A549 (cell line): Measurements from ENCODE around the gene SYT3. TPM values are rescaled to one million over a fixed set of nuclear protein-coding genes. Genes with fewer than 3 reads are reported as not detected.
"Not testable (repeated sequence)": the region's sequence is repeated elsewhere in the genome, so short reads cannot be mapped to it uniquely, and the experiment has no call there.

Experiments
- ATAC-seq, 2 experiments: fragments of 200-7000 bp in 1 of 2; fragments of >200 bp in 1 of 2; cut with Nextera tagmentation in 1 of 2; cut with Tn5 transposase in 1 of 2; 3 replicates each; pipeline versions ENCODE4 v1.8.0 to v1.9.1; 2018 to 2020; ENCODE audit warnings: mild to moderate bottlenecking in 1 of 2, moderate library complexity in 1 of 2
- CTCF ChIA-PET: fragments of 300-600 bp; sonication (Branson Sonifier 250); formaldehyde crosslinking; extraction: SDS; loops from one replicate; lab custom pipeline; 2021; ENCODE audit warnings: antibody characterized with exemption, inconsistent platforms; lab: Yijun Ruan, JAX
- POLR2A ChIA-PET: fragments of 350-600 bp; formaldehyde crosslinking; extraction: SDS; loops from one replicate; lab custom pipeline; 2021; ENCODE audit warnings: antibody characterized with exemption, inconsistent platforms; lab: Yijun Ruan, JAX
- DNase-seq, 2 experiments: peaks; one replicate each; pipeline versions ENCODE4 v3.0.0 to v3.0.0-alpha.2; 2011 to 2016; ENCODE audit warnings: low read depth in 1 of 2, low spot score in 1 of 2
- FAIRE-seq: peaks from 2 replicates; lab custom pipeline; 2011; peaks lifted over from hg19 to GRCh38; lab: Jason Lieb, UNC
- H3K27ac ChIP-seq, 2 experiments: fragments of >200 bp; sonication (Bioruptor Twin); formaldehyde crosslinking; 3 replicates each; pipeline ENCODE4 v1.5.1; 2016 to 2017
- H3K4me1 ChIP-seq: fragments of >200 bp; sonication (Bioruptor Twin); formaldehyde crosslinking; 3 replicates; pipeline ENCODE4 v1.6.1; 2016
- H3K4me2 ChIP-seq: fragments of >200 bp; sonication (Bioruptor Twin); formaldehyde crosslinking; 3 replicates; pipeline ENCODE4 v1.6.1; 2016
- H3K4me3 ChIP-seq: fragments of >200 bp; sonication (Bioruptor Twin); formaldehyde crosslinking; 3 replicates; pipeline ENCODE4 v1.5.1; 2016
- H3K9me3 ChIP-seq: fragments of >200 bp; sonication (Bioruptor Twin); formaldehyde crosslinking; 3 replicates; pipeline ENCODE4 v1.6.1; 2016
- CBX2 ChIP-seq: fragments of 200-600 bp; sonication (generic); IDR thresholded peaks from 2 replicates; pipeline ENCODE4 v1.6.1; 2016; ENCODE audit warnings: low read depth, mild to moderate bottlenecking, borderline replicate concordance
- CBX8 ChIP-seq: fragments of 200-600 bp; sonication (generic); IDR thresholded peaks from 2 replicates; pipeline ENCODE4 v1.6.1; 2016
- CHD2 ChIP-seq: fragments of 150-350 bp; IDR thresholded peaks from 2 replicates; pipeline ENCODE4 v1.6.1; 2014; ENCODE audit warnings: low read length; ENCODE audit not compliant: partially characterized antibody
- E2F6 ChIP-seq: IDR thresholded peaks from 2 replicates; pipeline ENCODE4 v1.6.1; 2012; ENCODE audit warnings: low read depth, borderline replicate concordance
- ELK1 ChIP-seq: fragments of 150-350 bp; IDR thresholded peaks from 2 replicates; pipeline ENCODE4 v1.6.1; 2014; ENCODE audit warnings: low read depth, mild to moderate bottlenecking, low read length
- EP300 ChIP-seq, 2 experiments: fragments of >200 bp; sonication (Bioruptor Twin); formaldehyde crosslinking; IDR thresholded peaks; 2 replicates in 1 of 2; 3 replicates in 1 of 2; pipeline ENCODE4 v1.6.1; 2016 to 2017
- ESRRA ChIP-seq: fragments of 150-350 bp; IDR thresholded peaks from 2 replicates; pipeline ENCODE4 v1.6.1; 2014; ENCODE audit warnings: mild to moderate bottlenecking, low read length, borderline replicate concordance
- FOSB ChIP-seq: fragments of 250-450 bp; sonication (Bioruptor Pico); IDR thresholded peaks from 2 replicates; pipeline ENCODE4 v1.5.0; 2020; ENCODE audit warnings: mild to moderate bottlenecking, moderate library complexity
- FOSL2 ChIP-seq, 2 experiments: fragments of 450-650 bp in 1 of 2; fragments of >200 bp in 1 of 2; sonication (Bioruptor Twin) in 1 of 2; formaldehyde crosslinking; IDR thresholded peaks; 2 replicates each; pipeline versions ENCODE4 v1.5.0 to v1.6.1; 2016 to 2020; ENCODE audit warnings: mild to moderate bottlenecking in 1 of 2, moderate library complexity in 1 of 2
- FOXS1 ChIP-seq: fragments of 250-450 bp; sonication (Bioruptor Pico); IDR thresholded peaks from 2 replicates; pipeline ENCODE4 v1.5.0; 2020; ENCODE audit warnings: mild to moderate bottlenecking, moderate library complexity
- GATA3 ChIP-seq: IDR thresholded peaks from 2 replicates; pipeline ENCODE4 v1.6.1; 2012; ENCODE audit warnings: borderline replicate concordance
- HDAC2 ChIP-seq: fragments of 200-600 bp; sonication (generic); IDR thresholded peaks from 2 replicates; pipeline ENCODE4 v1.6.1; 2016
- JUNB ChIP-seq: fragments of >200 bp; sonication (Bioruptor Twin); formaldehyde crosslinking; IDR thresholded peaks from 2 replicates; pipeline ENCODE4 v1.6.1; 2016
- KDM5A ChIP-seq: fragments of 200-600 bp; sonication (generic); IDR thresholded peaks from 2 replicates; pipeline ENCODE4 v1.6.1; 2016; ENCODE audit warnings: antibody characterized with exemption, mild to moderate bottlenecking
- MAX ChIP-seq: IDR thresholded peaks from 2 replicates; pipeline ENCODE4 v1.6.1; 2012
- MAZ ChIP-seq: fragments of 150-350 bp; IDR thresholded peaks from 2 replicates; pipeline ENCODE4 v1.6.1; 2014; ENCODE audit warnings: antibody characterized with exemption, low read depth, low read length, borderline replicate concordance
- MYC ChIP-seq: IDR thresholded peaks from 2 replicates; pipeline ENCODE4 v1.6.1; 2012; ENCODE audit warnings: mild to moderate bottlenecking, inconsistent platforms, low read length, improper control_type of control experiment, borderline replicate concordance
- NR3C1 ChIP-seq: fragments of >200 bp; sonication (Bioruptor Twin); formaldehyde crosslinking; IDR thresholded peaks from 3 replicates; pipeline ENCODE4 v1.6.1; 2017
- PHF8 ChIP-seq: fragments of 200-600 bp; sonication (generic); IDR thresholded peaks from 2 replicates; pipeline ENCODE4 v1.6.1; 2016; ENCODE audit warnings: low read depth, mild to moderate bottlenecking, antibody characterized with exemption, moderate library complexity, borderline replicate concordance
- POLR2A ChIP-seq: IDR thresholded peaks from 2 replicates; pipeline ENCODE4 v1.6.1; 2012; ENCODE audit warnings: mild to moderate bottlenecking, low read length
- POLR2AphosphoS2 ChIP-seq: conservative IDR thresholded peaks from 2 replicates; pipeline ENCODE4 v1.6.1; 2012; ENCODE audit warnings: low read length, improper control_type of control experiment, inconsistent platforms
- RAD21 ChIP-seq, 2 experiments: fragments of >200 bp in 1 of 2; sonication (Bioruptor Twin) in 1 of 2; formaldehyde crosslinking in 1 of 2; IDR thresholded peaks in 1 of 2; conservative IDR thresholded peaks in 1 of 2; 2 replicates in 1 of 2; 3 replicates in 1 of 2; pipeline ENCODE4 v1.6.1; 2012 to 2018; ENCODE audit warnings: inconsistent platforms in 1 of 2
- RARB ChIP-seq: fragments of 250-450 bp; sonication (Bioruptor Pico); IDR thresholded peaks from 2 replicates; pipeline ENCODE4 v1.8.0; 2021; ENCODE audit warnings: mild to moderate bottlenecking, moderate library complexity
- RCOR1 ChIP-seq: fragments of 150-350 bp; IDR thresholded peaks from 2 replicates; pipeline ENCODE4 v1.6.1; 2014; ENCODE audit warnings: antibody characterized with exemption, low read length, low read depth
- RFX5 ChIP-seq: fragments of 450-650 bp; IDR thresholded peaks from 2 replicates; pipeline ENCODE4 v1.7.1; 2014; ENCODE audit warnings: antibody characterized with exemption, mild to moderate bottlenecking, moderate library complexity
- RNF2 ChIP-seq: fragments of 200-600 bp; sonication (generic); IDR thresholded peaks from 2 replicates; pipeline ENCODE4 v1.6.1; 2016; ENCODE audit warnings: low read depth, mild to moderate bottlenecking, antibody characterized with exemption, moderate library complexity, borderline replicate concordance
- SREBF2 ChIP-seq: fragments of 450-650 bp; IDR thresholded peaks from 2 replicates; pipeline ENCODE4 v1.6.1; 2014; ENCODE audit warnings: mild to moderate bottlenecking, moderate library complexity
- TFCP2L1 ChIP-seq: fragments of 250-450 bp; sonication (Bioruptor Pico); IDR thresholded peaks from 2 replicates; pipeline ENCODE4 v1.5.0; 2021; ENCODE audit warnings: mild to moderate bottlenecking
- TP53 ChIP-seq: fragments of 250-450 bp; sonication (Bioruptor Pico); IDR thresholded peaks from 2 replicates; pipeline ENCODE4 v1.5.0; 2021; ENCODE audit warnings: mild to moderate bottlenecking, moderate library complexity
- USF2 ChIP-seq: fragments of 450-650 bp; IDR thresholded peaks from 2 replicates; pipeline ENCODE4 v1.6.1; 2014; ENCODE audit warnings: antibody characterized with exemption
- ZNF302 ChIP-seq: fragments of 250-450 bp; sonication (Bioruptor Pico); IDR thresholded peaks from 2 replicates; pipeline ENCODE4 v1.9.0; 2021; ENCODE audit warnings: inconsistent platforms, mild to moderate bottlenecking, moderate library complexity
- ZSCAN20 ChIP-seq: fragments of 250-450 bp; sonication (Bioruptor Pico); IDR thresholded peaks from 2 replicates; pipeline ENCODE4 v1.8.0; 2022; ENCODE audit warnings: mild to moderate bottlenecking, moderate library complexity
- WGBS: methylation state at CpG from one replicate; pipeline ENCODE4 v1.1.6; 2017; ENCODE audit errors: missing lambda C conversion rate; 5-methylcytosine and 5-hydroxymethylcytosine counted together
- polyA plus RNA-seq, 4 experiments: library from polyadenylated mRNA; depleted of rRNA in 3 of 4; stranded (reverse); fragments of >200 nt; fragmentation: RNase III in 1 of 4; extraction: RNeasy Plus Mini Kit Qiagen cat#74134 plus additional on column Dnase treatment in 1 of 4; gene quantifications; 2 replicates in 3 of 4; 3 replicates in 1 of 4; pipeline ENCODE4 v1.2.3, GENCODE V29; 2011 to 2017

Gene SYT3
- polyA plus RNA-seq, 2 of the 4 experiments (the other 2 are of a cell fraction): 0.25 to 1.1 TPM

GRCh38 chr19:50612504-50613404, 26.9 kb downstream of the SYT3 start:
- H3K9me3 ChIP-seq, H3K4me3 ChIP-seq, DNase-seq, H3K27ac ChIP-seq, POLR2A ChIA-PET, ATAC-seq, FAIRE-seq, H3K4me2 ChIP-seq, H3K4me1 ChIP-seq: not testable (repeated sequence)
- WGBS: 47% methylated on average over 7 of the region's 11 CpGs
- CTCF ChIA-PET: interaction anchor here (0.8 to 1.9 kb wide), 7 partner anchors 15 to 171 kb away, joined by 3 to 6 read pairs (median 5); no protein-coding TSS in a partner anchor
- peak; percentile 52 for TF ChIP-seq USF2

GRCh38 chr19:50607874-50608785, 31.6 kb downstream of the SYT3 start:
- peak; percentile 97 to 99 for DNase-seq
- WGBS: 31% methylated on average over 56 of the region's 56 CpGs
- Histone ChIP-seq H3K4me1 (peaks cover 5% of the 10 kb centered on the region; the same call in 1 of the 3 replicates), H3K27ac (peak overlapping the region in 1 of 2 experiments; percentile 37; a peak in 3 of 6 replicates), H3K4me3 (peak overlapping the region; percentile 28), H3K4me2 (peak overlapping the region; percentile 75), H3K9me3 (0 out of 3 replicates have a peak, but pooled peaks cover 3% of the 10 kb centered on the region)
- POLR2A ChIA-PET: interaction anchor here (0.6 to 1.1 kb wide), 9 partner anchors 18 to 276 kb away, joined by 3 to 9 read pairs (median 4); no protein-coding TSS in a partner anchor
- ATAC-seq: peak; percentile 86 to 90
- no peak for FAIRE-seq
- CTCF ChIA-PET: interaction anchor here (0.6 to 3.8 kb wide), 48 partner anchors 9 to 492 kb away, joined by 3 to 28 read pairs (median 4); partner anchors contain the start of genes CLEC11A and NAPSA
- TF ChIP-seq JUNB (no peak), RNF2 (no peak), RFX5 (peak; percentile 100), FOSB (CRISPR knock-in tag) (no peak), ELK1 (no peak), CBX2 (no peak), E2F6 (no peak; the same call in 1 of the 2 replicates), PHF8 (no peak), HDAC2 (no peak), GATA3 (no peak), USF2 (no peak), CBX8 (no peak), MAZ (no peak), POLR2A (no peak), NR3C1 (no peak), FOXS1 (CRISPR knock-in tag) (no peak), ESRRA (no peak), TFCP2L1 (CRISPR knock-in tag) (no peak), RARB (CRISPR knock-in tag) (no peak), TP53 (no peak), EP300 (IDR thresholded peaks at IDR 0.05) (no peak), KDM5A (no peak), RCOR1 (no peak), ZNF302 (CRISPR knock-in tag) (no peak), MAX (peak; percentile 66), SREBF2 (no peak), ZSCAN20 (CRISPR knock-in tag) (no peak), FOSL2 (IDR thresholded peaks at IDR 0.05) (no peak), FOSL2 (CRISPR knock-in tag; IDR thresholded peaks at IDR 0.05) (peak; percentile 64), MYC (0 out of 2 replicates have a peak, but pooled peaks have one; percentile 9), POLR2AphosphoS2 (no peak), RAD21 (conservative IDR thresholded peaks at IDR 0.05 in 1 of 2, IDR thresholded peaks at IDR 0.05 in 1 of 2) (peak; percentile 80 to 82), CHD2 (peak; percentile 88)
